Ramos (cell line): ENCODE results near the gene GNPTAB.
"Not testable (repeated sequence)": the region's sequence is repeated elsewhere in the genome, so short reads cannot be mapped to it uniquely, and the experiment has no call there.

ENCODE experiments used
- in situ Hi-C: fragments of 300-500 bp; cut with MboI; formaldehyde crosslinking; loops from one replicate; pipeline ENCODE4 v1.14.3; 2022; ENCODE audit warnings: low sequenced_read_pairs; ENCODE audit not compliant: unreplicated experiment

The GNPTAB gene

DNA sequence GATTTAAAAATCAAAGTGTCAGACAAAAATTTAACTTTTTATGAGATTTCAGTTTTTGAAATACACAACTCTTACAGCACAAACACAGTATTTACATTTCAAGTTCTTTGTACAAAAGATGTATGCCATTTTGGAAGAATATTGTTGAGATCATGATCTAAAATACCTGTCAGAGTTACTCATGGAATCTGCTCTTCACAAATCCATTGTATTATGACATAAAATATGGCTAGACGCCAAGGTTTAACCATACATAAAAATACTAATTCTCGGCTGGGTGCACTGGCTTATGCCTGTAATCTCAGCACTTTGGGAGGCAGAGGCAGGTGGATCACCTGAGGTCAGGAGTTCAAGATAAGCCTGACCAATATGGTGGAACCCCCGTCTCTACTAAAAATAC lies 85.3 kb downstream of the GNPTAB start:
- in situ Hi-C loops: no loop called here

DNA sequence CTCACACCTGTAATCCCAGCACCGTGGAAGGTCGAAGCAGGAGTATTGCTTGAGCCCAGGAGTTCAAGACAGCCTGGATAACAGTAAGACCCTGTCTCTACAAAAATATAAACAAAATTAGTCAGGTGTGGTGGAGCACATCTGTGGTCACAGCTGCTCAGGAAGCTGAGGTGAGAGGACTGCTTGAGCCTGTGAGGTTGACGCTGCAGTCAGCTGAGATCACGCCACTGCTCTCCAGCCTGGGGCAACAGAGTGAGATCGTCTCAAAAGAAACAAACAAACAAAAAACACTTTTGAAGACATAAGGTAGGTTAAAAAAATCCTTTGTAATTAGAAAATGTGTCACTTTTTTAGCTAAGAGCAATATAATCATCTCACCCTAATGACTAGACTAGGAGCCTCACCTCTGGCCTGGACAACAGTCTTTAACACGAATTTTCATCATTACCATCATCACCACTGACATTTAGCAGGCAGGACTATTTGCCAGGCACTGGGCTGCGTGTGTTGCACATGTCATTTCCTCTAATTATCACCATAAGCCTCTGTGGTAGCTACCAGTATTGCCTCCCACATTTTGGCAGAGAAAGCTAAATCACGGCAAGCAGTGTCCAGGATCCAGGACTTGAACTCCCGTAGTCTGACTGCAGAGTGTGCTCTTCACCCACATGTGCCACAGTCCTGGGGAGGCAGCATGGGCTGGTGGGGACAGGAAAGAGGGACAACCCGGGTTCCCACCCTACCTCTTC lies 86.9 kb downstream of the GNPTAB start:
- in situ Hi-C loops: no loop called here

DNA sequence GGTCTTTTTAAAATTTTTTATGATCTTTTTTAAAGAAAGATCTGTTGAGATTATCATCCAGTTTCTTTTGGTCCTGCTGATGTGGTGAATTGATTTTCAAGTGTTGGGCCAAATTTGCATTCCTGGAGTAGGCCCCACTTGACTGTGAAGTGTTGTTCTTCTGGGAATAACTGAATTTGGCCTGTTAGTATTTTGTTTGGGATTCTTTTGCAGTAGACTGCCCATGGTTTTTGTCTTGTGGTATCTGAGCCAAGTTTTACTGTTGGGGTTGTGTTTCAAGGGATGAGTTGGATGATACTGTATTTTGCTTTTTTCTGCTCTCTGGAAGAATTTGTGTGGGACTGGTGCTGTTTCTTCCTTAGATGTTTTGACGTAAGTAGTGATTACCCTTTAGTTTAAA lies 87.5 kb downstream of the GNPTAB start:
- in situ Hi-C loops: no loop called here

DNA sequence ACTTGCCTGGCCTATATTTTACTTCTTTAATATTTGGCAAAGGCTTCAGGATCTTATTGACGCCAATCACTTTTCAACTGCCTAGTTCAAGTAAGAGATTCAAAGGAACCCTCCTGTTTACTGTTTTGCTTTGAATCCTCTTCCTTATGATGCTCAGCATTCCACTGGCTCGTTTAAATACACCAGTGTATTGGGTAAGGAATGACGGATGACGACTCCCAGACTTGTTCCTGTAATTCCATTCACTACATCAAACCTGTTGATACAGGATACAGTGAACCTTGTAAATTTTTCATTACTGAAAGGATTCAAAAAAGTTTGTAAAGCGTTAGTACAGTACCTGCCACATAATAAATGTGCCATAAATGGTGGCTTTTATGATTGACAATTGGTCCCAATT lies 89.8 kb downstream of the GNPTAB start:
- in situ Hi-C loops: no loop called here

- in situ Hi-C loops: no loop called here
These were observed 90.2 kb downstream of the GNPTAB start for GRCh38 chr12:101740566-101740965.

DNA sequence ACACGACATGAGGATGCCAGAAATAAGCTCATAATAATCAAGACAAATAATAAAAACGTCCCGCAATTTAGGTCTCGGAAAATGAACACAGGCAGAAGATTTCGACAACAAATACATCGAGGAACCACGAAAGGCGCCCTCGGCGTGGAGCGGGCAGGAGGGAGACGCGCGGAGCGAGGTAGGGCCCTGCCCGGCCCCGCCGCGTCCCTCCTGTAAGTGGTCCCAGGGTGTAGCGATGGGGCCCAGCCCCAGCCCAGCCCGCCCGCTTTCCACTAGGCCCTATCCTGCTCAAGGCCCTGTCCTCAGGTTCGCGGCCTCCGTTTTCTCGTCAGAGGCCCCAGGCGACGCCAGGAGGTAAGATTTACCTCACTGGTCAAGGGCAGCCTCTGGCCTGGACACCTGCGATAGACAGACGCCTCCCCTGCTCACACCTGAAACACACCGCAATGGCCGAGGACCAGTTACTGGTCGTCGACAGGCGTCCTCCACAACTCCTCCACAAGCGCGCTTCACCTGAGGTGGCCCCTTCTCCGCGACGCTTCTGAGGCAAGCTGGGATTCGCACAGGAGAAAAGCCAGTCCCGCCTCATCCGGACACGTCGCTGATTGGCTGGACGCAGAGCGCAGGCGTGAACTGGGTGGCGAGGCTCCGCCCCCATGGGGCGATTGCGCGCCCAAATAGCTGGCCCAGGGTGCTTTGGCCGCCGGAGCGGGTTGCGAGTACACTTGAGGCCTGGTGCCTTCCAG lies 91.7 kb downstream of the GNPTAB start, which contains the start of gene SYCP3:
TSS of gene SYCP3 (minus strand) at position 543 of the 746 bp plus-strand sequence. CDS start 1,527 bp downstream, outside the sequence.
- in situ Hi-C loops: no loop called here

DNA sequence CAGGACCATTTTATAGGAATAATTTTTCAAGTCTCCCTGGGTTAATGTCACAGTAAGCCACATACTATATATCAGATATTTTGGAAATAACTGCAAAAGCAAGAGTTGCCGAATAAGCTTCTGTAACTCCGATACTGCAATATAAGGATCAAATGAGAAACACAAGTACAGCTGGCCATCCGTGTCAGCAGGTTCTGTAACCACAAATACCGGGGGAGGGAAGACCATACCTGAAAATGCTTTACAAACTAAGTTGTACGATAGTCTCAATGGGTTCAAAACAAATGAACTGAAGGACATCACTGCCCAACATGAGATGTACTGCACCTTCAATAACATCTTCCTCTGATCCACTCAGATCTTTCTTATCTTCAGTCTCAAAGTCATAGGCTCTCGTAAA lies 93.3 kb downstream of the GNPTAB start:
- in situ Hi-C loops: no loop called here

DNA sequence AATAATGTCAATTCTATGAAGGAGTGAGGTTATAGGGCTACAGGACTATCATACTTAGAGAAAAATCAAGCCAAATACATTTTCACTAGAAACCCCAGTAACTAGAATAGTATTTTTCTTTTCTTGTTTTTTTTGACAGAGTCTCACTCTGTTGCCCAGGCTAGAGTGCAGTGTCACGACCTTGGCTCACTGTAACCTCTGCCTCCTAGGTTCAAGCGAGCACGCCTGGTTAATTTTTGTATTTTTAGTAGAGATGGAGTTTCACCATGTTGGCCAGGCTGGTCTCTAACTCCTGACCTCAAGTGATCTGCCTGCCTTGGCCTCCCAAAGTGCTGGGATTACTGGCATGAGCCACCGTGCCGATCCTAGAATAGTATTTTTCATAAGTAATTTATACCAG lies 96.3 kb downstream of the GNPTAB start:
- in situ Hi-C loops: not testable (repeated sequence)

GRCh38 chr12:101733166-101733565 lies 97.6 kb downstream of the GNPTAB start:
- in situ Hi-C loops: no loop called here

DNA sequence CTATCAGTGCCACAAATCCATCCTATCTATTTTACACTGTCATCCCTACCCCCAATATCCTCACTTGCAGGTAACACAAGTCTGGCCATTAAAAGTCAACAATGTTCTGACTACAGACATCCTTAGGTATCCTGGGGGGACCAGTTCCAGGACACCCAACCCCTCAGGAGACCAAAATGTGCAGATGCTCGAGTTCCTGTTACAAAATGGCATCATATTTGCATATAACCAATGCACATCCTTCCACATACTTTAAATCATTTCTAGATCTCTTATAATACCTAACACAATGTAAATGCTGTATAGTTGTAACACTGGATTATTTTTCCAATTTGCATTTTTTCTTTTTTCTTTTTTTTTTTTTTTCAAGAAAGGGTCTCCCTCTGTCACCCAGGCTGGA lies 98.4 kb downstream of the GNPTAB start:
- in situ Hi-C loops: no loop called here

DNA sequence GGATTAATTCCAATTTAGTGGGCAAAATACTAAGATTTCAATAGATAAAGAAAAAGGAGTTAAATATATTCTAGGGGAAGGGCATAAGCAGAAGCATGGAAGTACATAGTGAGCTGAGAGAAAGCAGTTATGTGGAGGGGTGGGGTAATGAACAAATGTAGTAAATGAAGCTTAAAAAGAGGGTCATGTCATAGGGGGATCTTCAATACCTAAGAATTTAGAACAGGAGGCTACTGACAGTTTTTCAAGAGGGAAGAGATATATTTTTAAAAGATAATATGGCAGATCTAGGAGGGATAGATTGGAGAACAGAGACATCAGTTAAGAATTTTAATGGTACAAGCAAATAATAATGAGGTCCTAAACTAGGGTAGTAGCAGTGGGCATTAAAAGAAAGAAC lies 100.9 kb downstream of the GNPTAB start:
- in situ Hi-C loops: no loop called here

- in situ Hi-C loops: no loop called here
These were observed 103.7 kb downstream of the GNPTAB start for GRCh38 chr12:101727098-101727497.

- in situ Hi-C loops: no loop called here
These were observed 108.4 kb downstream of the GNPTAB start for GRCh38 chr12:101722392-101722791.

GRCh38 chr12:101720118-101720517 lies 110.6 kb downstream of the GNPTAB start:
- in situ Hi-C loops: no loop called here

DNA sequence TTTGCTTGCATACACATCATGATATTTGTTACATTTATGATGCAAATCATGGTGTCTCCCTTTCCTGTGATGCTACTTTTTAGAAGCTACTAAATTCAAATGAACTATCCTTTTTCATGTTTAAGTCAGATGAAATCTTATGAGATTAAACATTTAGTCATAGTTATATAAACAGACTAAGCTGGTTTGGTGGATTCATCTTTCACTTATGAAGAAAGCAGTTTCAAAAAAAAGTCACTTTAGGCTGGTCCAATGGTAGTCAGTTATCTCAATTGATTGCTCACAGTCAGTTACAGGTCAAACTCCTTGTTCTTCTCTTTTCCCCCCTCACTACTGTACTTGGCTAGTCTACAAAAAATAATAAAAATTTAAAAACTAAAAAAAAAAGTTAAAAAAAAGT lies 111.2 kb downstream of the GNPTAB start:
- in situ Hi-C loops: no loop called here

GRCh38 chr12:101714877-101715444 lies 115.8 kb downstream of the GNPTAB start:
- in situ Hi-C loops: no loop called here

GRCh38 chr12:101713930-101714329 lies 116.8 kb downstream of the GNPTAB start:
- in situ Hi-C loops: no loop called here

GRCh38 chr12:101713059-101713682 lies 117.6 kb downstream of the GNPTAB start:
- in situ Hi-C loops: no loop called here

- in situ Hi-C loops: no loop called here
These were observed 120.5 kb downstream of the GNPTAB start for GRCh38 chr12:101710288-101710687.

GRCh38 chr12:101707131-101707782 lies 123.5 kb downstream of the GNPTAB start:
- in situ Hi-C loops: no loop called here
